GM12801 (cell line): ENCODE measurements around the gene HSH2D.

Experiments
- CTCF ChIP-seq: IDR thresholded peaks from one replicate; pipeline ENCODE4 v1.5.1; 2011; ENCODE audit warnings: control low read depth; ENCODE audit not compliant: insufficient read length; ENCODE audit errors: extremely low read depth

The HSH2D gene

DNA sequence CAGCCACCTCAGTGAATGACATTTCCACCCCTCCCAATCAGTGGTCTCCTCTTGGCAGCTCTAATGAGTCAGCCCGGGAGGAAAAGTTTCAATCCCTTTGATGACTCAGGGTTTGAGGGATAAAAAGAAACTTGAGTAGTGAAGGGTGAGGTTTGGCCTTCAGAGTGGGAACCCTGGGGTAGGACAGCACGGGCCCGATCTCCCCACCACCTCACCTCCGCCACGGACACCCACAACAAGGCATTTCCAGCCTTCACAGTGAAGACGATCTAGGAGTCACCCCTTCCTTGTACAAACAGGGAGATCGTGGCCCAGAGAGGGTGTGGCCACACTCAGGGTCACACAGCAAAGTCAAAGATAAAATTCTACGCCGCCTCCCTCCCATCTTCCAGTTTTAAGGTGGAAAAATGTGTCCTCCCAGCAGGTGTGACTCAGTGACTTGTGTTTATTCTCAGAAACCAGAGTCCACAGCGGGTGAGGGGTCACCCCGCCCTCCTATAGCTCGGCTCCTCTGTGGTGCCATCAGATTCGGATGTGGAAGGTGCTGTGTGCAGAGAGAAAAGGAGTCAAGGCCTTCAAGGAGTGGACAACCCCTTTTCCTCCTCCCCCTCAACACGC, 17.6 kb downstream of the HSH2D start:
- no peak for TF ChIP-seq CTCF

DNA sequence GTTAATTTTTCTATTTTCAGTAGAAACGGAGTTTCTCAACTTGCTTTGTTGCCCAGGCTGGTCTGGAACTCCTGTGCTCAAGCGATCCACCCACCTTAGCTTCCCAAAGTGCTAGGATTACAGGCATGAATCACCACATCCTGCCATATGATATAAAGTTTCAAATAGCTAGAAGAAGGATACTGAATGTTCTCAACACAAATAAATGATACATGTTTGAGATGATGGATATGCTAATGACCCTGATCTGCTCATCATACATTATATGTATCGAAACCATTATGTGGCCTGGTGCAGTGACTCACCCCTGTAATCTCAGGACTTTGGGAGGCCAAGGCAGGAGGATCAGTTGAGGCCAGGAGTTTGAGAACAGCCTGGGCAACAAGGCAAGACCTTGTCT, 18.4 kb downstream of the HSH2D start:
- TF ChIP-seq CTCF: no peak

DNA sequence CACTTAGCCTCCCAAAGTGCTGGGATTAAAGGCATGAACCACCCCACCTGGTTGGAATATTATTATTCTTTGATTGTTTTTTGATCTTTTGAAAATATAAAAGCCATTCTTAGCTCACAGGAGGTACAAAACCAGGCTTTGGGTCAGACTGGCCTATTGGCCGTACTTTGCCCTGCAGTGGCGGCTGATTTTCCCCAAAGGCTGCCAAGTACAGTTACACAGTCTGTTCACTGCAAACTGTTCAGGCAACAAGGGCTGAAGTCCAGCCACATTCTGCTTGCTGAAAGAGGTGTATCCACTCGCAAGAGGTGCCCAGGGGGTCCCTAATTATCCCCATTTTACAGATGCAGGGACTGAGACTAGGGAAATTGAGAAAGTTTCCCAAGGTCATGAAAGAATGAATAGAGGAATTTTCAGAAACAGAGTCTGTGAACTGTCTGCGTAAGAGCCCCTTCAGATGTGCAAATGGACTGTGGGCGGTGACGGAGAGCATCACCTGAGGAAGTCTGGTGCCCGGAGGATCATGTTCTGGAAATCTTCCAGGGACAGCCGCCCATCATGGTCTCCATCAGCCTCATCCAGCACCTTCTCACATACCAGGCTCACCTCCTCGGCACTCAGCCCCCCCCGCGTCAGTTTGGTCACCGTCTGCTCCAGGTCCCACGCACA, 20.9 kb downstream of the HSH2D start:
- TF ChIP-seq CTCF: no peak

DNA sequence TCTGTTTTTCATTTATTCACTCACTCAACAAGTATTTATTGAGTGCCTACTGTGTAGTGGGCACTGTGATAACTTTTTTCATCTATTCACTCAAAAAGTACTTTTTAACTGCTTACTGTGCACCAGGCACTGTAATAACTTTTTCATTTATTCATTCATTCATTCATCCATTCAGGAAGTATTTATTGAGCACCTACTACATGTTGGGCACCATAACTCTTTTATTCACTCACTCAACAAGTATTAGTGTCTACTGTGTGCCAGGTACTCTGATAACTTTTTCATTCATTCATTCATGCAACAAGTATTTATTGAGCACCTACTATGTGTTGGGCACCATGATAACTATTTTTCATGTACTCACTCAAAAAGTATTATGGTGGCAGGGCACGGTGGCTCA, 22.9 kb downstream of the HSH2D start:
- no peak for TF ChIP-seq CTCF

GRCh38 chr19:16167055-16167454, 23.6 kb downstream of the HSH2D start:
- no peak for TF ChIP-seq CTCF

DNA sequence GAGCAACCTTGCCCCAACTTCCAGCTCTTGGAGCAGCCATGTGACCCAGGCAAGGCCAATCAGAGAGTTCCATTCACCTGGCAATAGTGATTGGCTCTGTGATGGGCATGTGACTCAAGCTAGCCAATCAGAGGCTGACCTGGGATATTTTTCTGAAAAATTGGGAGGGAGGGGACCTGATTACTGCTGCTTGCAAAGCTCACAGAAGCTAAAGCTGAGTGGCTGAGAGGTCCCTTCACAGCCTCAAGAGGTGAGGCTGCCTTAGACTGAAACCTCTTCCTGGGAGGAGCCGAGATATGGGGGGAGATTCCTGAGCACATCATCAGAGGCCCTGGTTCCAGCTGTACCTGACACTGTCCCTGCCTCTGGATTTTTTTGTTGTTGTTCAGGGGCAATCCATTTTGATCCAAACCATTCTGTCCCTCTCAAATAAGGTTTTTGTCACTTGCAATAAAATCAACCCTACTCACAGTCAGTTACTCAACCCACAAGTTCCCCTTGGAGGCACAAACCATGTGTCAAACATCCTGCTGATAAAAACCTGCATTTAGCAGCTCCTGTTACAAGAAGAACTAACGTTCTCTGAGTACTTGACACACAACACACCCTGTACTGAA, 25.1 kb downstream of the HSH2D start:
- no peak for TF ChIP-seq CTCF

- TF ChIP-seq CTCF: no peak
These were observed 26.6 kb downstream of the HSH2D start for GRCh38 chr19:16170134-16170533.
